ENCODE measurements around the gene SLC7A8.

The SLC7A8 gene

GRCh38 chr14:23103581-23103980 lies 79.9 kb downstream of the SLC7A8 start:
- TF ChIP-seq CTCF (IDR thresholded peaks at IDR 0.05): no peak

GRCh38 chr14:23102801-23103200 lies 80.7 kb downstream of the SLC7A8 start:
- TF ChIP-seq CTCF (IDR thresholded peaks at IDR 0.05): no peak

- TF ChIP-seq CTCF (IDR thresholded peaks at IDR 0.05): no peak
Observed at GRCh38 chr14:23101986-23102625, 81.4 kb downstream of the SLC7A8 start.

GRCh38 chr14:23101213-23101970 lies 82.1 kb downstream of the SLC7A8 start:
- TF ChIP-seq CTCF (IDR thresholded peaks at IDR 0.05): no peak

- no peak for TF ChIP-seq CTCF (IDR thresholded peaks at IDR 0.05)
Observed at GRCh38 chr14:23099212-23099861, 84.1 kb downstream of the SLC7A8 start.

GRCh38 chr14:23097786-23098185 lies 85.7 kb downstream of the SLC7A8 start:
- no peak for TF ChIP-seq CTCF (IDR thresholded peaks at IDR 0.05)

- TF ChIP-seq CTCF (IDR thresholded peaks at IDR 0.05): no peak
Observed at GRCh38 chr14:23095196-23096108, 88.0 kb downstream of the SLC7A8 start, which contains the start of gene C14orf119. C14orf119 (plus strand) TSS chr14:23095505; CDS start chr14:23097659, 2,154 bp downstream.

All from LNCAP (cell line).